Nephron (organoid): Measurements from ENCODE around the gene AP2A1.
A peak's percentile ranks its signal among the peaks of the same experiment; 100 is the strongest.

Experiments used
- H3K27ac Mint-ChIP-seq, 3 experiments: 2 replicates each; pipeline ENCODE4 v1.8.0; 2020; ENCODE audit warnings: mixed read lengths in 3 of 3, mild to moderate bottlenecking in 2 of 3, moderate library complexity in 1 of 3
- H3K27me3 Mint-ChIP-seq: 2 replicates; pipeline ENCODE4 v1.8.0; 2021; ENCODE audit warnings: low read depth, mild to moderate bottlenecking, moderate library complexity, mixed read lengths
- H3K36me3 Mint-ChIP-seq: 2 replicates; pipeline ENCODE4 v1.8.0; 2020; ENCODE audit warnings: low read depth, mixed read lengths
- H3K4me1 Mint-ChIP-seq: 2 replicates; pipeline ENCODE4 v1.8.0; 2020; ENCODE audit warnings: mixed read lengths
- H3K4me3 Mint-ChIP-seq, 3 experiments: 2 replicates each; pipeline ENCODE4 v1.8.0; 2020; ENCODE audit warnings: mild to moderate bottlenecking in 3 of 3, mixed read lengths in 3 of 3, moderate library complexity in 2 of 3
- H3K9me3 Mint-ChIP-seq: 2 replicates; pipeline ENCODE4 v1.8.0; 2020; ENCODE audit warnings: mixed read lengths
- TF ChIP-seq, protein P1 (sequence below), 3 experiments: fragments of 200-600 bp; sonication (generic); IDR thresholded peaks; one replicate each; pipeline ENCODE4 v1.5.0; 2021; ENCODE audit warnings: antibody characterized with exemption in 3 of 3; ENCODE audit not compliant: unreplicated experiment in 3 of 3

Gene AP2A1

DNA sequence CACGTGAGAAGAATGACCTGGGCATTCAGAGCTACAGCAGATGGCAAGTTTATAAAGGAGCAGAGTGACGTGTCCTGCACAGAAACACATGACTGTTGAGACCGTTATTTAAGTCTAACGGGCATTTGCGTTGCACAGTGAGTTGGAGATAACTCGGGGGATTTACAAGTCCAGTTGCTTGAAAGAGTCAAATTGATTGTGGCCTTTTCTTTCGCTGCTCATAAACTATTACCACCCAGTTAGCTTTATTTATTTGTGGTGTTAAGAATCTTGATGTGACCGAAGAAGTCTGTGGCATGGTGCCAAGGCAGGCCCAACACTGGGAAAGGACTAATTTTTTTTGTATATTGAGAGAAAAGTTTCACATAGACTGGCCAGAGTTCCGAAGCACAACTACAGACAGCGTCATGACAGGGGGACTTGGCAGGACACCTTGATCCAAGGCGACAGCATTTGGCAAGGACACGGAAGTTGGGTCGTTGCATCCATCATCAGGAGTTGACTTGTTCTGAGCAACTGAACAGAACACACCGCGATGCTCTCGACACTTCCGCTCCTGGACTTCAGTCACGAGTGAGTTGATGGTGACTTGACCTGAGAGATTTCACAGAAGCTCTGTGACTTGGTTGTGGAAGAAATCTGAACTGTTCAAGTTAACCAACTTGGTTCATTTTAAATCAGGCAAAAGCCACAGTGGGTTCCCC lies 72.2 kb downstream of the AP2A1 start:
- Mint-ChIP-seq H3K4me3 (no peak overlapping the region), H3K27ac (no peak overlapping the region), H3K4me1 (no peaks in the 10 kb centered on the region), H3K27me3 (no peaks in the 10 kb centered on the region), H3K36me3 (peaks cover 56% of the 10 kb centered on the region), H3K9me3 (no peaks in the 10 kb centered on the region)
- TF ChIP-seq, protein P1, sequence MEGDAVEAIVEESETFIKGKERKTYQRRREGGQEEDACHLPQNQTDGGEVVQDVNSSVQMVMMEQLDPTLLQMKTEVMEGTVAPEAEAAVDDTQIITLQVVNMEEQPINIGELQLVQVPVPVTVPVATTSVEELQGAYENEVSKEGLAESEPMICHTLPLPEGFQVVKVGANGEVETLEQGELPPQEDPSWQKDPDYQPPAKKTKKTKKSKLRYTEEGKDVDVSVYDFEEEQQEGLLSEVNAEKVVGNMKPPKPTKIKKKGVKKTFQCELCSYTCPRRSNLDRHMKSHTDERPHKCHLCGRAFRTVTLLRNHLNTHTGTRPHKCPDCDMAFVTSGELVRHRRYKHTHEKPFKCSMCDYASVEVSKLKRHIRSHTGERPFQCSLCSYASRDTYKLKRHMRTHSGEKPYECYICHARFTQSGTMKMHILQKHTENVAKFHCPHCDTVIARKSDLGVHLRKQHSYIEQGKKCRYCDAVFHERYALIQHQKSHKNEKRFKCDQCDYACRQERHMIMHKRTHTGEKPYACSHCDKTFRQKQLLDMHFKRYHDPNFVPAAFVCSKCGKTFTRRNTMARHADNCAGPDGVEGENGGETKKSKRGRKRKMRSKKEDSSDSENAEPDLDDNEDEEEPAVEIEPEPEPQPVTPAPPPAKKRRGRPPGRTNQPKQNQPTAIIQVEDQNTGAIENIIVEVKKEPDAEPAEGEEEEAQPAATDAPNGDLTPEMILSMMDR (IDR thresholded peaks at IDR 0.05; ENCODE audit: unreplicated experiment in 3 of 3), result no peak

DNA sequence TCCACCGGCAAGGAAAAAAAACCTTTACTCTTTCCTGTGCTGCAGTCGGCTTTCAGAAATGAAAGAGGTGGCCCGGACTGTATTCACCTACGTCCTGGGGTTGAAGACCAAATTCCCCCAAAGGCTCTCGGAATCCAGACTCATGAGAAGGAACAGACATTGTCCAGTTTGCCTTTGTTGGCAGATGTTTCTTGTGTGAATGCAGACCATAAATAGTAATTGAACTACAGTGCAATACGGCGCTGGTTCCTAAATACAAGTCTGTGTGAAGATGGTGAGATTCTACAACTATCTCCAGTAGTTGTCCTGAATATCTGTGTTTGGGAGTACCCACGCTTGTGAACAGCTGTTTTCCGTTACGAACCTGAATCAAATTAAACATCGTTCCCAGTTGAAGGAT lies 72.9 kb downstream of the AP2A1 start:
- Mint-ChIP-seq H3K4me3 (no peak overlapping the region), H3K27ac (no peak overlapping the region), H3K36me3 (peaks cover 54% of the 10 kb centered on the region), H3K27me3 (no peaks in the 10 kb centered on the region), H3K4me1 (no peaks in the 10 kb centered on the region), H3K9me3 (no peaks in the 10 kb centered on the region)
- TF ChIP-seq, protein P1 (IDR thresholded peaks at IDR 0.05; ENCODE audit: unreplicated experiment in 3 of 3), result no peak

DNA sequence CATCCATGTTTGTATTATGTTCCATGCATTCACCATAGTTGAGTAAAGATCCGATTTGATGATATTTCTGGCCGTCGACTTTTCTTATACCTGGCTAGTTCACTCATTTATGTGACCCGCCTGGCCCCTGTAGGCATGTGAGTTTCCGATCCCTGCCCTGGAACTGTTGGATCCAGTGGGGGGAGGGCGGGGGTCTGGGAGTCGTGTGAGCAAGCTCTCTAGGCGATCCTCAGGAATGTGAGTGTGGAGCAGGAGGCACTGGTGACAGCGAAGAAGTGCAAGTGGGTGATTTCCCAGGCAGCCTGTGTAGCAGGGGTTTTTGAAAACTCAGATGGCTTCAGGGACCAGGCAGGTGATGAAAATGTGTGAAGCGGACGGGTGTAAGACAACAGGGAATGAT lies 73.5 kb downstream of the AP2A1 start:
- TF ChIP-seq, protein P1 (IDR thresholded peaks at IDR 0.05; ENCODE audit: unreplicated experiment in 3 of 3), result no peak
- Mint-ChIP-seq H3K27me3 (no peaks in the 10 kb centered on the region), H3K4me1 (no peaks in the 10 kb centered on the region), H3K9me3 (no peaks in the 10 kb centered on the region), H3K27ac (peak overlapping the region in 1 of 3 experiments; percentile 68), H3K4me3 (no peak overlapping the region), H3K36me3 (peaks cover 48% of the 10 kb centered on the region)

DNA sequence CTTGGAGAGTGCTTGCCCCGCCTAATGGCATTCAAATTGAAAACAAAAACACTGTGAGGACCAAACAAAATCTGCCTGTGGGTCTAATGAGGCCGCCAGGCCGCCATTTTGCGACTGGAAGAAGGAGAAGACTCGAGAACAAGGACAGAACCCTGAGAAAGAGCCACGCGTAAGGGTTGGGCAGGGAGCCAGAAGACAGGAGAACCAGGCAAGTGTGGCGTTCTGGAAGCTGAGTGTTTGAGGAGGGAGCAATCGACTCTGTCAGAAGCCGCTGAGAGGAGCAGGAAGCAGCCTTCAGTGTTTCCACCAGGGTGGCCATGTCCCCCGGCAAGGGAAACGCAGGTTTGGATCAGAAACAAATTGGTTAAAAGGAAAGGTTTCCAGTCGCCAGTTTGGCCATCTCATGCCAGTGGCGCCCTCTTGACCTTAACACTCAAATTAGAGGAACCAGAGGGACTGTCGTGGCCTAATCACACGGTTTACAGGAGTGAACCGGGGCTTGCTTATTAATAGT lies 74.0 kb downstream of the AP2A1 start:
- H3K4me3 Mint-ChIP-seq, result no peak overlapping the region
- H3K27me3 Mint-ChIP-seq, result no peaks in the 10 kb centered on the region
- no peaks in the 10 kb centered on the region for H3K9me3 Mint-ChIP-seq
- H3K4me1 Mint-ChIP-seq, result no peaks in the 10 kb centered on the region
- H3K27ac Mint-ChIP-seq, result peak overlapping the region in 1 of 3 experiments; percentile 68
- peaks cover 47% of the 10 kb centered on the region for H3K36me3 Mint-ChIP-seq
- TF ChIP-seq, protein P1 (IDR thresholded peaks at IDR 0.05; ENCODE audit: unreplicated experiment in 3 of 3), result no peak

DNA sequence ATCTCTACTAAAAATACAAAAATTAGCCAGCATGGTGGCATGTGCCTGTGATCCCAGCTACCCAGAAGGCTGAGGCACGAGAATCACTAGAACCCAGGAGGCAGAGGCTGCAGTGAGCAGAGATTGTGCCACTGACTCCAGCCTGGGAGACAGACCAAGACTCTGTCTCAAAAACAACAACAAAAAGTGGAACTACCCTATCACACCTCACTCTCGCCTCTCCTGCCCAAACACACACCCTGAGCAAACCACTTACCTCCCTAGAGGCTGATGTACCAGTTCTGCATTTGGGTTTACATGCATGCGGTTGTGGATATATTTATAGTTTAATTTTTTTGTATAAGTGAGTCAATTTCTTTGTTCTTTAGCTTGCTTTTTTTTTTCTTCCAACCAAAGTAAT lies 76.5 kb downstream of the AP2A1 start:
- H3K4me1 Mint-ChIP-seq, result no peaks in the 10 kb centered on the region
- peaks cover 2% of the 10 kb centered on the region for H3K9me3 Mint-ChIP-seq
- TF ChIP-seq, protein P1 (IDR thresholded peaks at IDR 0.05; ENCODE audit: unreplicated experiment in 3 of 3), result no peak
- H3K27me3 Mint-ChIP-seq, result no peaks in the 10 kb centered on the region
- no peak overlapping the region for H3K4me3 Mint-ChIP-seq
- H3K27ac Mint-ChIP-seq, result no peak overlapping the region
- H3K36me3 Mint-ChIP-seq, result peaks cover 42% of the 10 kb centered on the region
